Endothelial cell (in vitro differentiated cells): Measurements from ENCODE around the gene RFC3. TPM values are rescaled to one million over a fixed set of nuclear protein-coding genes. Genes with fewer than 3 reads are reported as not detected.
"Not testable (repeated sequence)": the region's sequence is repeated elsewhere in the genome, so short reads cannot be mapped to it uniquely, and the experiment has no call there.

ENCODE experiments used
- DNase-seq: peaks from one replicate; pipeline ENCODE4 v3.0.0; 2021; ENCODE audit warnings: low spot score
- H3K27ac Mint-ChIP-seq: one replicate; pipeline ENCODE4 v1.8.0; 2021; ENCODE audit warnings: mixed read lengths, inconsistent platforms; ENCODE audit not compliant: unreplicated experiment
- H3K27me3 Mint-ChIP-seq: one replicate; pipeline ENCODE4 v1.8.0; 2021; ENCODE audit warnings: mild to moderate bottlenecking, moderate library complexity, mixed read lengths, inconsistent platforms; ENCODE audit not compliant: unreplicated experiment
- H3K36me3 Mint-ChIP-seq: one replicate; pipeline ENCODE4 v1.8.0; 2021; ENCODE audit warnings: mild to moderate bottlenecking, low read depth, mixed read lengths, inconsistent platforms; ENCODE audit not compliant: unreplicated experiment
- H3K4me1 Mint-ChIP-seq: one replicate; pipeline ENCODE4 v1.8.0; 2021; ENCODE audit warnings: mild to moderate bottlenecking, mixed read lengths, inconsistent platforms; ENCODE audit not compliant: unreplicated experiment
- H3K4me3 Mint-ChIP-seq: one replicate; pipeline ENCODE4 v1.8.0; 2021; ENCODE audit warnings: mild to moderate bottlenecking, mixed read lengths, inconsistent platforms; ENCODE audit not compliant: unreplicated experiment
- H3K9me3 Mint-ChIP-seq: one replicate; pipeline ENCODE4 v1.8.0; 2021; ENCODE audit warnings: mixed read lengths, inconsistent platforms; ENCODE audit not compliant: unreplicated experiment
- CTCF ChIP-seq: fragments of 200-600 bp; sonication (generic); IDR thresholded peaks from one replicate; pipeline ENCODE4 v1.5.0; 2021; ENCODE audit warnings: antibody characterized with exemption; ENCODE audit not compliant: unreplicated experiment
- total RNA-seq: library from RNA; stranded (reverse); fragmentation: NEBNext Ultra II Directional; extraction: Animal tissue kit (Norgen Biotek cat#: 25700); gene quantifications from one replicate; pipeline ENCODE4 v1.2.1, GENCODE V29; 2021; ENCODE audit not compliant: unreplicated experiment

The RFC3 gene
- total RNA-seq, 1 donor from 2014 or later = 11.7 TPM

GRCh38 chr13:33806470-33807248, 11.3 kb upstream of the RFC3 start:
- H3K27ac Mint-ChIP-seq = no peak overlapping the region
- DNase-seq = no peak
- peaks cover 2% of the 10 kb centered on the region for H3K27me3 Mint-ChIP-seq
- TF ChIP-seq CTCF = no peak
- H3K4me1 Mint-ChIP-seq = peaks cover 4% of the 10 kb centered on the region
- no peak overlapping the region for H3K4me3 Mint-ChIP-seq
- H3K36me3 Mint-ChIP-seq = no peaks in the 10 kb centered on the region
- no peaks in the 10 kb centered on the region for H3K9me3 Mint-ChIP-seq

- not testable (repeated sequence) for H3K4me1 Mint-ChIP-seq, H3K4me3 Mint-ChIP-seq, H3K36me3 Mint-ChIP-seq, DNase-seq, H3K27me3 Mint-ChIP-seq, H3K27ac Mint-ChIP-seq, H3K9me3 Mint-ChIP-seq
Observed at GRCh38 chr13:33812829-33813228, 5.1 kb upstream of the RFC3 start.

GRCh38 chr13:33815011-33815550, 2.9 kb upstream of the RFC3 start:
- peaks cover 8% of the 10 kb centered on the region for H3K4me1 Mint-ChIP-seq
- H3K9me3 Mint-ChIP-seq = no peaks in the 10 kb centered on the region
- no peak overlapping the region for H3K4me3 Mint-ChIP-seq
- no peak for DNase-seq
- no peak for TF ChIP-seq CTCF
- H3K36me3 Mint-ChIP-seq = no peaks in the 10 kb centered on the region
- no peaks in the 10 kb centered on the region for H3K27me3 Mint-ChIP-seq
- H3K27ac Mint-ChIP-seq = no peak overlapping the region

- no peak for DNase-seq
- Mint-ChIP-seq H3K27ac (no peak overlapping the region), H3K36me3 (no peaks in the 10 kb centered on the region), H3K9me3 (no peaks in the 10 kb centered on the region), H3K4me3 (no peak overlapping the region), H3K4me1 (peaks cover 8% of the 10 kb centered on the region), H3K27me3 (no peaks in the 10 kb centered on the region)
- TF ChIP-seq CTCF = no peak
Observed at GRCh38 chr13:33816912-33817311, 1.0 kb upstream of the RFC3 start.

- DNase-seq = no peak
- no peak for TF ChIP-seq CTCF
- peak overlapping the region; percentile 97 for H3K27ac Mint-ChIP-seq
- no peaks in the 10 kb centered on the region for H3K36me3 Mint-ChIP-seq
- peak overlapping the region; percentile 99 for H3K4me3 Mint-ChIP-seq
- no peaks in the 10 kb centered on the region for H3K9me3 Mint-ChIP-seq
- H3K27me3 Mint-ChIP-seq = no peaks in the 10 kb centered on the region
- H3K4me1 Mint-ChIP-seq = peaks cover 8% of the 10 kb centered on the region
Observed at GRCh38 chr13:33817513-33817900, 442 bp upstream of the RFC3 start.
